GM21619 (cell line): ENCODE data around the gene TAS2R1.
"Not testable (repeated sequence)": the region's sequence is repeated elsewhere in the genome, so short reads cannot be mapped to it uniquely, and the experiment has no call there.

Source experiments
- ATAC-seq: cut with Tn5 transposase; IDR thresholded peaks from one replicate; pipeline ENCODE4 v1.9.1; 2021; ENCODE audit not compliant: unreplicated experiment

TAS2R1 gene

DNA sequence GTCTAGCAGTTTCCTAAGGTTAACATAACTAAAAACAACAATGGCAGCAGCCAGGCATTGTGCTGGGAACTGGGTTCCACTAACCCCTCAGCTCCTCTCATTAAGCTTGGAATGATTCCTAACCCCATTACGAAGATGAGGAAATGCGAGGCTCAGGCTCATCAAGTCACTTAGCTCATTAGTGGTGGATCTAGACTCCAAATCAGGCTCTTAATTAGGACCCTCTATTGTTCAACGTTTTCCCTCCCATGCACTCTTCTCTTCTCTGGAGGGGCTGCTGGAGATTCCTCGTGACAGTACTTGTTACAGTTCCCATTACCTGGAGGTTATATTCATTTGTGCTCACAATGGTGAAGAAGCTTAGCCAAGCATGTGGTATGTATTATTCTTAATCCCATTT, 6.5 kb downstream of the TAS2R1 start:
- ATAC-seq: no peak

DNA sequence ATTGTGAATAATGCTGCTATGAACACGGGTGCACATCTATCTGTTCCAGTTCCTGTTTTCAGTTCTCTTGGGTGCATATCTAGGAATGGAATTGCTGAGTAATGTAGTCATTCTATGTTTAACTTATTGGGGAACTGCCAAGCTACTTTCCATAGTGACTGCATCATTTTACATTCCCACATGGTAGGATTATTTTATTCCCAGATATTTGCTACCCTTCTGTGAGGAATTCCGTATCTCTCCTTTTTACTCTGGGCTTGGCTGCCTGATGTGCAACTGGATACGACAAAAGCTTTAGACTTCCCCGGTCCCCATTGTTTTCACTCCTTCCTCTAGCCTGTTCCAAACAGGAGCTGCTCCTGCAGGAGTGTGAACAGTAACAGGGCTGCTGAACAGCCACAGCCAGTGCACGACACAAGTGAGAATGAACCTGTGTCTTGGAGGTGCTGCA, 7.2 kb downstream of the TAS2R1 start:
- ATAC-seq: no peak

DNA sequence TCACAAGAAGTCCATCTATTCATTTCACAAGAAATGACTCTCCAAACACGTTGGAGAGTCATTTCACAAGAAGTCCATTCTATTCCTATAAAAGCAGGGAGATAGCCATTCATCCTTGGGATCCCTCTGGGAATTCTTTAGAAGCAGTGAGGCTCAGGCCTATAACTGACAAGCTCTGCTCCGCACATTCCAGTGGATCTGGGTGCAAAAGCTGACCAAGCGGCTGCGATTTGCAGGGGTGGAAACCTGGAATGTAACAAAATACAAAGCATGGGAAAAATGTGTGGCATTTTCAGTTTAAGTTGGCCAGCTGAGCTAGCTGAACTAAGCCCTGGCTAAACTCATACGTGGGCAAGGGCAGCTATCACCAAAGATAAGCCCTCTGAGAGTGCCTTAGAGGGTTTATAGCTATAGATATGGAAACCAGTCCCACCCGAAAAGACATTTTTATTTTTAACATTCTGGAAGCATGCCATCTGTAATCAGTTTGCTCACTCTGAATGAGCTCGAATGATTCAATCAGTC, 8.7 kb downstream of the TAS2R1 start:
- no peak for ATAC-seq

DNA sequence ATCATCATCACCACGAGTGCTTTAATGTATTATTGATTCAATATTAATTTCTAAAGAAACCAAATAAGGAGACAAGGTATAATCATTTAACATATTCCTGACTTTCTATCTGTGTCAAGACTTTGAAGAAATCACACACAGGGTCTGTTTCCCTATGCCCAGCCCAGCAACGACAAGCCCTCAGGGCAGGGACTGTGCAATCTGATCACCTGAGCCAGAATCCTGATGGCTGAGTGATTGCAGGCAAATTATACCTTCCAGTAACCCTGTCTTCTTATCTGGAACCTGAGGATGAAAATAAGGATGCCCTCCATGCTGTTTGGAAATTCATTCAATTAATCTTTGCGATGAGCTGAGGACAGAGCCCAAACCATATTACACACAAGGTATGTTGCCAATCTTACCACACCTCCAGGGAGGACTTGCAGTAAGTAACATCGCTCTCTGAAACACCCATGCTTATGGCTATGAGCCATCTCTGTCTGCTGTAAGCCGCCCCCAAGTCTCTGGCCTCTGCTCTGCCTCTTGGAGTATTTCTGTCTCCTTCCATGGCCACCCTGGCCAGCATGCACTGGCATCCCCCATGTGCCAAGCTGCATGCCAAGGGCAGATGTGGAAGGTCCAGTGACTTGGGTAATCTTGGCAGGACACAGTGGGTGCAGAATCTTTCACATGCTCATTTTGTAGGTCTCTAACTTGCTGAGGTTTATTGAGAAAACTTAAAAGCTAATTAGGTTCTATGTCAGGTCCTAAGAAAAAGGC, 10.6 kb downstream of the TAS2R1 start:
- ATAC-seq: no peak

DNA sequence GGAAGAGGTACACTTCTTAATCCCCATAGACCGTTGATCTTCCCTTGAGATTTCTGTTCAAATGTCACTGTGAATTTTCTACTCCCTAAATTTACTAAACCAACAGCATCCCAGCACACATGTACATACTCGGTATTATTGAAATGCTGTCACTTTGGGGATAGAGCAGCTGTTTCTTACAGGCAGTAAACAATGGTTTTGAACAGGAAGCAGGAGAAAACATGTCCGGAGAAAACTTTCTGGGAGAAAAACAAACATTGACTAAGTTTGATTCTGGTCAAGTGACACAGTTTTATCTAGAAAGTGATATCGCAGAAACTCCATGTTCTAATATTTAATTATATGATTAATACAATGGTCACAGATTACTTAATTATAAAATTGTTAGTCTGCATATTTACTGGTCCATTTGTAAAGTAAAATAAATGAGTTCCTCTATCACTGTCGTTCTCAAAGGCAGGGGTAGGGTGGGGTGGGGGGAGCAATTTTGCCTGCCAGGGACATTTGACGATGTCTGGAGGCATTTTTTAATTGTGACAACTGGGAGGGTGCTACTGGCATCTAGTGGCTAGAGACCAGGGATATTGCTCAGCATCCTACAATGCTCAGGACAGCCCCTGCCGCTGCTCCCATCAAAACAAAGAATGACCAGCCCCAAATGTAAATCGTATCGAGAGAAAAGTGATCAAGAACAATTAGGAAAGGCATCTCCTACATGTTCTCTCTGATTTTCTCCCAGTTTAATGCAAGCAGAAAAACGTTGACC, 12.2 kb downstream of the TAS2R1 start:
- ATAC-seq: no peak

DNA sequence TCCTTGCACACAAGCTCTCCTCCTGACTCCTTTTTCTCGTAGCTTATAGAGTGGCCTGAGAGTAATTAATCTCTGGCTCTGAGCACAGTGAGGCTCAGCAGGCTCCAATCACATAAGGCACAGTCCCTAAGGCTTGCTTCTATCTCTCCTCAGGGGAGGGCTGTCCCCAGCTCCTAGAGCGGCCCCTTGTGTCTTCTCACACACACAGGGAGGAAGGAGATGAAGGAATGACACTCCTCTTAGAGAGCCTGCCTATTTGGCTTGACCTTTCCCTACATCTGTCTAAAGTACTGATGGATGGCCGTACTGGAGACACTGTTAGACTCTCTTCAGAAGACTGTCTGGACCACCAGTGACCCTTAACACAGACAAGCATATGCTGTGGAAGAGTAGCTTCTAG, 12.9 kb downstream of the TAS2R1 start:
- no peak for ATAC-seq

DNA sequence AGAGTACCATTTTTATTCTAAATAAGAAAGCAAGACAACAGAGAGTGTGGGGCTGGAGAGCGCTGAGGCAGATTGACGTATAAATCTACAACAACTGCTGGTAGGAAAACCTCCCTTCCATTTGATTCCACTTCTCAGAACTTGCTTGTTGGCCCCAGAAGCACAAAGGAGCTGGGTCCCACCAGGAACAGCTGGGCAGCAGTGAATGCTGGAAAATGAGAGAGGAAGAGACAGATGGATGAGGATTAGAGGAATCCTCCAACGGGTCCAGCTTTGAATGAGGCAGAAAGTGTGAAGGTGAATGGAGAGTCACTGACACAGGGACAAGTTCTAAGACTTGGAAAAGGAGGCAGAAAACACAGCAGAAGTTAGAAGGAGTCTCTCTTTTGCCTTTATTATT, 14.8 kb downstream of the TAS2R1 start:
- ATAC-seq: no peak

DNA sequence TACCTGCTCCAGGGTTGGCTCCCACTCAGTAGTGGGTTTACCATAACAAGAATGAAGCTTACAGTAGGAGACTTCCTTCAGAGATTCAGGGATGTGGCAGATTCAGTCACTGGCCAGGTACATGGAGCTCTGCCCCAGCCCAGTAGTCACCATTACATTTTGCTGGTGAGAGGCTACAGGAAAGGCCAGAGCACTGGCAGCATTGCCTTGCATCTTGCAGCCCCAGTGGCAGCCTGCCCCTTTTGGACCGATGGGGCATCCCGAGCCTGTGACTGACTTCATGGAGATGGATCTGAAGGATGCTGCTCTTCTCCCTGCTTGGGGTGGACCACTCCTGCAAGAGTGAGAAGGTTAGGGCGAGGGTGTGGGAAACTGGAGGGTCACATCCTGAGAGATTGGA, 16.8 kb downstream of the TAS2R1 start:
- no peak for ATAC-seq

DNA sequence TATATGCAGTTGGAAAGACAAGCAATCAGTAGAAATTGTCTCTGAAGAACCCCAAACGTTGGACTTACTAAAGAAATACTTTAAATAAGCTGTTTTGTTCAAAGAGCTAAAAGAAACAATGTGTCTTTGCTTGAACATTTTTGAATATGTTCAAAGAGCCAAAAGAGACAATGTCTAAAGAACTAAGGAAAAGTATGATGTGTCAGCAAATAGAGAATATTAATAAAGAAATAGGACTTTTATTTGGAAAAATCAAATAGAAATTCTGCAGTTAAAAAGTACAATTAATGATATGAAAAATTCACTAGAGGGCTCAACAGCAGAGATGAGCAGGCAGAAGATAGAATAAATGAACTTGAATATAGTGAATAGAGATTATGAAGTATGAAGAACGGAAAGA, 19.2 kb downstream of the TAS2R1 start:
- no peak for ATAC-seq

DNA sequence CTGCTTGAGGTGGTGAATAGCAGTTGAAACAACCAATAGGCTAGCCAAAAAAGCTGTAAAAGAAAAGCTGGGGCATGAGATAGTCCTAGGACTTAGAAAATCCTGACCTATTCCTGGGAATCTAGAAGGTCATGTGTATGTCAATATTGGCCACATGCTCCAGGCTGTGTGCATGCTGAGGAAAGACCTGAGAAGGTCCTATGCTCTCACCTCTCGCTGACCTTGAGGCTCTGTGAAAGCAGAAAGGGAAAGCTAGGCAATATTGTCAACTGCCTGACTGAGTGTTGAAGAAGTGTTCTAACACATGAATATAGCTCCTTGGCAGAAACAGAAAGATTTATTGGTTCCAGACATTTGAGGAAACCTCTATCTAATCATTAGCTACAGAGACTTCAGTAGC, 19.8 kb downstream of the TAS2R1 start:
- no peak for ATAC-seq

DNA sequence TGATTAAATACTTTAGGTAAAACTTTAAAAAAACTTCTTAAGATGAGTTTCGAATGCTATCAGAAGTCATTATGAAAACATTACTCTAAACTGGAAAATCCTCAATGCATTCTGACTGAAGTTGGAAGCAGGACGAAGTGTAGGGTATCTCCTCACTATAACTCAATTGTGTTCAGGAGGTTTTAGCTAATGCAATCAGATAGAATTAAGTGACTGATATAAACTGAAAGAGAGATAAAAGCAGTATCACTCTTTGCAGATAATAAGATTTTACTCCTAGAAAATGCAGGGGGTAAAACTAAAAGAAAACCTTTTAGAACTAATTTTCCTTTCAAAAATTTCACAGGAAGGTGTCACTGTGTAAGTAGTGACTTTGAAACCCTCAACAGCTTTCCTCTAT, 22.1 kb downstream of the TAS2R1 start:
- no peak for ATAC-seq

DNA sequence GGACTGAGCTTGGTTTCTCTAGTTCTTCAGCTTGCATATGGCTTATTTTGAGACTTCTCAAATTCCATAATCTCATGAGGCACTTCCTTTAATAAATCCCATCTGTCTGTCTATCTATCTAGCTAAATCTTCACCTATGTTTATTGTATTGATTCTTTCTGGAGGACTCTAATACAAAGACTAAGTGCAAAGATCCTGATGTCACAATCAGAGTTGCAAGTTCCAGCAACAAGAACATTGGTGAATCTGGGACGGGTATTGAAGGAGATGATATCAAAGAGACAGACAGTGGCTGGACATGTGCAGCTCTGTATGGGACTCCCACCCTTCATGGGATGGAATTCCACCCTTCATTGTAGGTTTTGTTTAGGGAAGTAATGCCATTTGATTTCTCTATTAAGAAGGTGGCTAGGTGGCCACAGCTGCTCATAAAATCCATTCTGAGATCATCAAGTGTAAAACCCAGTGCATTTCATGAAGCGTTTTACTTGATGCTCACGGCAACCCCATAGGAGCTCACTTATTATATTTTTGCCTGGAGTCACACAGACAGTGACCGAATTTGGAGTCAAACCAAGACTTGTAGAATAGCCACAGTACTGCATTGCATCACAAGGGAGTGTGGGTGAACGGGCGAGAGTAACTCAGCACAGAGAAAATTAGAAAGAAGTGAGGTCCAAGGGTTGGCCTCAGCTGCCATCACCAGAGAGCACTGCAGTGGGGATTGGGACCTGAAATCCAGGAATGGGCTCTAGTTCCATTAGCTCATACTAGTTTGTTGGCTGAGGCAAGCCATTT, 24.9 kb downstream of the TAS2R1 start:
- no peak for ATAC-seq

DNA sequence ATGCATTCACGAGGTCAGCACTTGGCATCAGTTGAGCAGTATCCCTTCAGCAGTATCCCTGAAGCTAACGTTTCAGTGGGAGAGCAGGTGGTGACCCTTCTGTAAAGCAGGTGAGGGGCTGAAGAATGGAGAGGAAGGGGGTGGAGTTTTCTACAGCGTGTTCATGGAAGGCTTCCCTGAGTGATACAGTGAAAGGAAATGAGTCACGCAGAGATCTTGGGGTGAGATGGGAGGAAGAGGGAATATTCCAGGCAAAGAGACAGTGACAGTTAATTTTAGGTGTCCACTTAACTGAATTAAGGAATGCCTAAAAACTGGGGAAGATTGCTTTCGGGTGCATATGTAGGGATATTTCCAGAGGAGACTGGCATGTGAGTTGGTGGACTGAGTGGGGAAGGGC, 25.7 kb downstream of the TAS2R1 start:
- no peak for ATAC-seq

DNA sequence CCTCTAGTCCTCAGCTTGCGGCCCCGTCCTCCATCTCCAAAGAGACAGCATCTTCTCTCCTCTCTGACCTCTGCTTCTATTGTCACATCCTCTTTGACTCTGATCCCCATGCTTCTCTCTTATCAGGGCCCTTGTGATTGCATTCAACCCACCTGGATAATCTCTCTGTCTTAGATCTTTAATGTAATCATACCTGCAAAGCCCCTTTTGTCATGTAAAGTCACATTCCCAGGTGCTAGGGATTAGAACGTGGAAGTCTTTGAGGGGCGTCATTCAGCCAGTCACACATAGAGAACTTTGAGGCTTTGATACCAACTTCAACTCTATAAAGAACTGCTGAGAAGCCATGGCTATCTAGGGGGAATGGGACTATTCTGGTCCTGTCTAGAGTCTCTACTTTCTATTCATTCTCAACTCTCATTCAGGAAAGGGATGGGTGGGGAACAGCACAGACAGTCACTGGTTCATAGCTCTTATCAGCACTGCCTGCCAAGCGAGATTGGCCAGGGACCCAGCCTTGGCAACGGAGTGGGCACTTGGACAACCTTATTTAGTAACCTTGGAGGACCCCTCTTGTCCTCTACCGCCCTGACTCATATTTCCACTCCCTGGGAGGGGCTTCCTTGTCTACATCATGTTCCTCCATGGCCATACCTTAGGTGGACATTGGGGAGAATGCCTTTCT, 29.0 kb downstream of the TAS2R1 start:
- no peak for ATAC-seq

DNA sequence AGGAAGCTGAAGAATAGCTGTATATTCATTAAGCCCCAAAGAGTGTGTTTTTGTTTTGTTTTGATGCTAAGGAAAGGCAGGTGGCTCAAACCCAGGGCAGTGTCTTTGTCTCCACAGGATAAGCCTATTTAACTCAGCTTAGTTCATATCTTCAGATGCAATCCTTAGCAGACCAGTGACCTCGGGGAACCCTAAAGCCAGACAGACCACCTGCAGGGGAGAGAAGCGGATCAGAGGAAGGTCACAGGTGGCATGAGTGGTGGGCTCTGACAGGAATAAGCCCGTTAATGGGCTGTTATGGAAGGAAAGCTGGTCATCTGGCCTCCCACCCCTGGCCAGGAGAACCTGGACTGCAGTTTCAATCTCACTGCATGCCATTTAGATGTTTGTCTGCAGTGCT, 30.8 kb downstream of the TAS2R1 start:
- ATAC-seq: no peak

DNA sequence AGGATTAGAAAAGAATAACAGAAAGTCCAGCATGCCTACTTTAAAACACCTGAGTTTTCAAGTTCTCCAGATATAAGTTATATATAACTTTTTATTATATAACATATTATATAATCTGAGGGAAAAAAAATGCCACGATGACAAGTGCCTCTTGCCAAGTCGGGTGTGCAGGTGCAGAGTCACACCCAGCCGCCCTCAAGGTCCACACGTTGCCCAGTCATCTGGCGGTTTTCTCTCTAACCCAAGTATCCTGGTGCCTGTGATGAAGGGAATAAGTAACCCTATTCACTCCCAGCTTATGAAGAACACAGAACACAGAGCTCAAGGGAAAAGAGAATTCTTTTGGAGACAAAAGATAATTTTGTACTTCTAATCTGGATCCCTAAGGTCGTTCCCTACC, 31.8 kb downstream of the TAS2R1 start:
- ATAC-seq: not testable (repeated sequence)

DNA sequence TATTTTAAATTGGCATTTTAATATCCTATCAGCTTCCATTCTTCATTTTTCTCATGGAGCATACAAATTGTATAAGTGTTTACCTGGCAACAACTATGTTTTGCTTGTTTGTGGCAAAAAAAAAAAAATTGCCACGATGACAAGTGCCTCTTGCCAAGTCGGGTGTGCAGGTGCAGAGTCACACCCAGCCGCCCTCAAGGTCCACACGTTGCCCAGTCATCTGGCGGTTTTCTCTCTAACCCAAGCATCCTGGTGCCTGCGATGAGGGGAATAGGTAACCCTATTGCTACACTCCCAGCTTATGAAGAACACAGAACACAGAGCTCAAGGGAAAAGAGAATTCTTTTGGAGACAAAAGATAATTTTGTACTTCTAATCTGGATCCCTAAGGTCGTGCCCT, 32.8 kb downstream of the TAS2R1 start:
- ATAC-seq: not testable (repeated sequence)

DNA sequence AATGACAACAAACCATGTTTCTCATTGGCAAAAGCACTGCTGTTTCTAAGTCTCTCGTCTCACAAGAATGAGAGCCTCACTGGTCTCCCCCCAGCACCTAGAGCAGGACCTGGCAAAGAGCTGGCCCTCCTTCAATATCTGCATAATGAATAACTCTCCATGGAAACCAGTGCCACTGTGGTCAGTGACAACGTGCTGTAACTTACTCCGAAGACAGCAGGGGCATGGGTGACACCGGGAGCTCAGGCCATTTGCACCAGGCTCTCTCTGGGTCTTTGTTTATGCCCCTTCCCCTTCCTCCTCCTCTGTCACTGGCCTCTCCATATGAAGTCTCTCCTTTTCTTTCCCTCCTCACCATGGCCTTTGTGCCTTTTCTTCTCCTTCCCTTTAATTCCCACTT, 33.3 kb downstream of the TAS2R1 start:
- no peak for ATAC-seq

DNA sequence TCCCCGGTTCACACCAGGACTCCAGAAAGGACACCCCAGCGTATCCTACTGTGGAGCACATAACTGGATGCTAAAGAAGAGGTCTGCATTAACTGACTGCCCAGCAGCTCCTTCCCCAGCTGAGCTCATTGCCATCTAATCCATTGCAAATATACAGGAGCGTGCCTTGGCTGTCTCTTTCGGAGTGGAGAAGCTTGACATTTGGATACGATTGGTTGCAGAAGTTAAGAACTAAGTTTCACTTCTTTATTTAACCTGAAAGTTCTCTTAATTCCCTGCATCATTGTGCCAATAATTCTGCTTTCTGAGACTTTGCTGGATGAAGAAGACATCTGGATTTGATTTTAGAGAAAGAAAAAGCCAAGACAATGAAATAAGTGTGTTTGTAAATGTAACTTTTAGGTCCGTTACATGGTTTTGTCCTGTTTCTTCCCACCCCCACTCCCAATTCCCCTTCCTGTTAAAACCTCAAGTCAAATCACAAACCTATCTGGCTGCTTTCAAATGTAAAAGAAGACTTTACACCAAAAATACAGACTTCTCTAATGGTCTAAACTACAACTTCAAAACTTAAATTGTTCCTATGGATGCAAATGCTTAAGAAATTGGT, 33.9 kb downstream of the TAS2R1 start:
- ATAC-seq: no peak

DNA sequence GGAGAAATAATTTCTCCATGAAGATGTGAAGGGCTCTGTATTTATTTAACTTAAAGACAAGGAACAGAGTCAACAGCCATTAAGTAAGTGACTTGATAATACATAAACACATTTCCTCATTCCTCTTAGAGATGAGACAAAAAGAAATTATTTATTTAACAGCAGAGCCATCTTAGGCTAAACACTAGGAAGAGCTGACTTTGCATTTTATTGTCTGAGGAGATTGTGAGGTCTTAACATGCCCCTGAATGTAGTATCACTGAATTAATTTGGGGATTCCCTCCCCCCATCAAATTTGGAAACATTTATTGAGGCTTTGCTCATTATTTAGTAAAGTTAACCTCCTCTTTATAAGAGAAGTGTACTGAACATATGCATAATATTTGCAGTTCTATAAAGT, 35.2 kb downstream of the TAS2R1 start:
- no peak for ATAC-seq
